ENCODE measurements around the gene ZBTB18. TPM values are rescaled to one million over a fixed set of nuclear protein-coding genes. Genes with fewer than 3 reads are reported as not detected.

ZBTB18 gene
- total RNA-seq, 3 donors from 2014 or later = 10.1 to 19.7 (median 16.7) TPM

DNA sequence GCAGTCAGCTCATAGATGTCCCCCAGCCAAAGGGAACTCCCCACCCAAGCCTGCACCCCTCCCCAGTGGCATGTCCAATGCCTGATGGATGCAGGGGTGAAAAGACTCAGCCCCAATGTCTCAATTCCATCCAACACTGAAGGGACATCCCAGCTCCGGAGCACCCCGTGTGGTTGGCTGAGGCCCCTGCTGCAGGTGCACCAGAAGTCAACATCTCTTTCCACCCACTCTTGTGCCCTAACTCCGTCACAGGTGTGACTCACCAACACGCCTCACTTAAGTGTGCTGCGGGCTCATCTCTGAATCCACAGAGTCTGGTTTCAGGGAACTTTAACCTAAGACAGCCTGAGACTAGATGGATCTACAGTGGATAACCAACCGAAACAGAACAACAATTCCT lies 40.9 kb upstream of the ZBTB18 start:
- intact Hi-C loops (cut with DNase I; ENCODE audit: low total_unique reads) = no loop called here
- TF ChIP-seq POLR2AphosphoS5 (IDR thresholded peaks at IDR 0.05) (no peak), CTCF (IDR thresholded peaks at IDR 0.05) (no peak), POLR2A (IDR thresholded peaks at IDR 0.05) (no peak)

DNA sequence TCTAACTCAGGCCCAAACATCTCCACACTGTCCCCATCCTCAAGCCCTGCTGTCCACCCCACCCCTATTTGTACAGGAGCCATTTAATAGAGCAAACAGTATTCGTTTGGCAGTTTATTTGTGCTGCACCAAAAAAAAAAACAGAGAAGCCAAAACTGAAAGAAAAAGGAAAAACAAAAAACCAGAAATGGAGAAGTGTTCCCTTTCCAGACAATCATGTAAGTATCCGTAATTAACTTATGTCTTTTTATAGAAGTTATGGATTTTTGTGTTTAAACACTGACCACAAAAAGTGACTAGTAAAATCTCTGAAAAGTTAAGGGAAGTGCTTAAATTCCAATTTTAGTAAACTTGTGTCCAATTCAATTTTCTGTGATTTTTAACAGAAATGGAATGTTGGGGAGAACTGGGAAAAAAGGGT lies 40.4 kb upstream of the ZBTB18 start:
- Histone ChIP-seq H3K9me3 (no peaks in the 10 kb centered on the region), H3K27ac (no peak overlapping the region), H3K4me1 (no peaks in the 10 kb centered on the region), H3K36me3 (no peaks in the 10 kb centered on the region), H3K27me3 (no peaks in the 10 kb centered on the region), H3K4me3 (no peak overlapping the region)
- DNase-seq (ENCODE audit: low spot score in 2 of 2) = no peak
- intact Hi-C loops (cut with DNase I; ENCODE audit: low total_unique reads) = no loop called here
- TF ChIP-seq CTCF (IDR thresholded peaks at IDR 0.05) (no peak), POLR2AphosphoS5 (IDR thresholded peaks at IDR 0.05) (no peak), POLR2A (IDR thresholded peaks at IDR 0.05) (no peak)

More for the DNA sequence above, 40.9 kb upstream of the ZBTB18 start:
- Histone ChIP-seq H3K4me1 (no peaks in the 10 kb centered on the region), H3K4me3 (no peak overlapping the region), H3K9me3 (no peaks in the 10 kb centered on the region), H3K27me3 (no peaks in the 10 kb centered on the region), H3K36me3 (no peaks in the 10 kb centered on the region), H3K27ac (no peak overlapping the region)
- no peak for DNase-seq (ENCODE audit: low spot score in 2 of 2)

- DNase-seq (ENCODE audit: low spot score in 2 of 2) = no peak
- intact Hi-C loops (cut with DNase I; ENCODE audit: low total_unique reads) = no loop called here
- no peaks in the 10 kb centered on the region for H3K9me3 ChIP-seq
- H3K27me3 ChIP-seq = no peaks in the 10 kb centered on the region
- H3K36me3 ChIP-seq = no peaks in the 10 kb centered on the region
- H3K4me3 ChIP-seq = no peak overlapping the region
- H3K4me1 ChIP-seq = no peaks in the 10 kb centered on the region
- no peak overlapping the region for H3K27ac ChIP-seq
- TF ChIP-seq CTCF (IDR thresholded peaks at IDR 0.05) = no peak
- TF ChIP-seq POLR2A (IDR thresholded peaks at IDR 0.05) = no peak
- TF ChIP-seq POLR2AphosphoS5 (IDR thresholded peaks at IDR 0.05) = no peak
Measured at GRCh38 chr1:244011271-244011670, 39.8 kb upstream of the ZBTB18 start.

DNA sequence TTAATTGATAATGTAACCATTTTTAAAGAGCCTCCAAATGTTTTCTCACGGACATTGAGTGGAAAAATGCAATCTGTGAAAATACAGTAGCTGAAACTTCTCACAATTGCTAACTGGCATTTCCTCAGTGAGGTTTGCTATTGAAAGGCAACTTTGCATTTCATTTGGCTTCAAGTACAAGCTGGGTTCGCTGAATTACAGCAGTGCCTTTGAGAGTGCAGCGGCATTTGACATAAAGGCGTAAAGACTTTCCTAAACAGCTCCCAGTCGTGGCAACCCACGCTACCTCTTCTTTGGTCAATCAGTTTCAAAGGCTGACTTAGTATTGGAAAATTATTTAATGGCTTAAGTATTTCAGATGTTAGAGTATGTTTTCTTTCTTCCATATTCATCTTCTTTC lies 39.3 kb upstream of the ZBTB18 start:
- no peaks in the 10 kb centered on the region for H3K36me3 ChIP-seq
- no peaks in the 10 kb centered on the region for H3K9me3 ChIP-seq
- intact Hi-C loops (cut with DNase I; ENCODE audit: low total_unique reads) = no loop called here
- no peak for DNase-seq (ENCODE audit: low spot score in 2 of 2)
- H3K27me3 ChIP-seq = no peaks in the 10 kb centered on the region
- H3K27ac ChIP-seq = no peak overlapping the region
- no peaks in the 10 kb centered on the region for H3K4me1 ChIP-seq
- H3K4me3 ChIP-seq = no peak overlapping the region
- no peak for TF ChIP-seq CTCF (IDR thresholded peaks at IDR 0.05)
- no peak for TF ChIP-seq POLR2AphosphoS5 (IDR thresholded peaks at IDR 0.05)
- TF ChIP-seq POLR2A (IDR thresholded peaks at IDR 0.05) = no peak

GRCh38 chr1:244012202-244012601 lies 38.9 kb upstream of the ZBTB18 start:
- Histone ChIP-seq H3K27ac (no peak overlapping the region), H3K36me3 (no peaks in the 10 kb centered on the region), H3K27me3 (no peaks in the 10 kb centered on the region), H3K9me3 (no peaks in the 10 kb centered on the region), H3K4me3 (no peak overlapping the region), H3K4me1 (no peaks in the 10 kb centered on the region)
- intact Hi-C loops (cut with DNase I; ENCODE audit: low total_unique reads) = no loop called here
- no peak for DNase-seq (ENCODE audit: low spot score in 2 of 2)
- TF ChIP-seq CTCF (IDR thresholded peaks at IDR 0.05) = no peak
- no peak for TF ChIP-seq POLR2AphosphoS5 (IDR thresholded peaks at IDR 0.05)
- TF ChIP-seq POLR2A (IDR thresholded peaks at IDR 0.05) = no peak

All from breast epithelium (tissue), 4 donors.